ENCODE data around the gene HNRNPA0. TPM values are rescaled to one million over a fixed set of nuclear protein-coding genes. Genes with fewer than 3 reads are reported as not detected.

Gene HNRNPA0
- total RNA-seq, 1 experiment from 2014 or later, result 68.5 TPM

DNA sequence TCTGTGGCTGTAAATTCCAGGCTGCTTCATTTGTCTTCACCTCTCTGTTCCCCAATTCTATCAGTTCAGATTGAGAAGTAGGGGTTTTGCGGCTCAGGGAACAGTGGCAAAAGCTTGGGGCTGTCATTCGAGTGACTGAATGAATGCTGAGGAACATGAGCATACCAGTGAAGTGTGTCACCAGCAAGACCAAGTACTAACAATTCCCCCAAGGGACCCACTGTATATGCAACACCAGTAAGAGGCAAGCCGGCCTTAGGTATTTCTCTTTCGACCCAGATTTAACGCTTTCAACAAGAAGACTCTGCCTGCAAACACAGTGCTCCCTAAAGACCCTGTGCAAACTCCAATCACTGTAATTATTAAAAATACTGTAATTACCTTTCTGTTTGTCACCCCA is 44.1 kb downstream of the HNRNPA0 start:
- Histone ChIP-seq H4K20me1 (ENCODE audit: control insufficient read depth, insufficient read depth, insufficient read length) (no peaks in the 10 kb centered on the region), H3T11ph (ENCODE audit: low read length) (no peak overlapping the region), H3K9ac (ENCODE audit: extremely low read depth, insufficient read length, low read length) (no peak overlapping the region), H3K14ac (ENCODE audit: insufficient read depth, low read length) (no peak overlapping the region), H3K9me3 (ENCODE audit: control insufficient read depth, low read depth, low read length) (no peaks in the 10 kb centered on the region), H3K79me2 (ENCODE audit: insufficient read depth, low read length) (no peaks in the 10 kb centered on the region), H3K23me2 (ENCODE audit: insufficient read length, low read depth, low read length, poor library complexity, severe bottlenecking) (no peaks in the 10 kb centered on the region), H3K79me1 (ENCODE audit: insufficient read depth, low read depth, low read length, poor library complexity, severe bottlenecking) (no peaks in the 10 kb centered on the region), H4K8ac (replicated peaks; ENCODE audit: insufficient read length, low read depth, low read length) (no peak overlapping the region), H3K18ac (ENCODE audit: insufficient read length, low read depth, low read length) (no peak overlapping the region), H3K27ac (ENCODE audit: insufficient read length, low read depth, low read length) (no peak overlapping the region), H2BK5ac (ENCODE audit: insufficient read length, low read length) (no peak overlapping the region), H2BK12ac (ENCODE audit: insufficient read length, low read depth, low read length) (no peak overlapping the region), H3K4me2 (ENCODE audit: insufficient read depth, insufficient read length, low read length) (no peak overlapping the region), H4K91ac (ENCODE audit: insufficient read length, low read depth, low read length) (no peak overlapping the region), H2BK120ac (ENCODE audit: low read depth, low read length, poor library complexity, severe bottlenecking) (no peak overlapping the region), H2AFZ (ENCODE audit: low read length) (no peak overlapping the region), H2AK5ac (ENCODE audit: insufficient read length, low read length) (no peak overlapping the region), H3K23ac (ENCODE audit: insufficient read length, low read depth, low read length) (no peak overlapping the region), H3K56ac (ENCODE audit: insufficient read length, low read depth, low read length) (no peak overlapping the region), H3K4ac (ENCODE audit: low read depth, low read length) (no peak overlapping the region), H3K27me3 (ENCODE audit: insufficient read depth, low read length) (no peaks in the 10 kb centered on the region), H3K4me1 (ENCODE audit: insufficient read depth, low read length) (no peaks in the 10 kb centered on the region), H4K5ac (ENCODE audit: insufficient read length, low read depth, low read length) (no peak overlapping the region), H2BK20ac (ENCODE audit: low read depth, low read length, poor library complexity, severe bottlenecking) (no peak overlapping the region), H2BK15ac (ENCODE audit: low read depth, low read length) (no peak overlapping the region)
- DNase-seq, result no peak
- Mint-ChIP-seq H3K27me3 (ENCODE audit: low read depth) (no peaks in the 10 kb centered on the region), H3K36me3 (ENCODE audit: insufficient read depth in 1 of 3, low read depth in 3 of 3) (peaks cover 26 to 48% (median 38%) of the 10 kb centered on the region in 3 experiments), H3K4me3 (no peak overlapping the region), H3K9me3 (peaks cover 14 to 16% of the 10 kb centered on the region in 2 experiments), H3K27ac (no peak overlapping the region), H3K4me1 (no peaks in the 10 kb centered on the region)
- no CpG with 5 or more reads among the region's 5 CpGs for WGBS (ENCODE audit: extremely low coverage, insufficient read length, low lambda C conversion rate)
- TF ChIP-seq, protein P1, sequence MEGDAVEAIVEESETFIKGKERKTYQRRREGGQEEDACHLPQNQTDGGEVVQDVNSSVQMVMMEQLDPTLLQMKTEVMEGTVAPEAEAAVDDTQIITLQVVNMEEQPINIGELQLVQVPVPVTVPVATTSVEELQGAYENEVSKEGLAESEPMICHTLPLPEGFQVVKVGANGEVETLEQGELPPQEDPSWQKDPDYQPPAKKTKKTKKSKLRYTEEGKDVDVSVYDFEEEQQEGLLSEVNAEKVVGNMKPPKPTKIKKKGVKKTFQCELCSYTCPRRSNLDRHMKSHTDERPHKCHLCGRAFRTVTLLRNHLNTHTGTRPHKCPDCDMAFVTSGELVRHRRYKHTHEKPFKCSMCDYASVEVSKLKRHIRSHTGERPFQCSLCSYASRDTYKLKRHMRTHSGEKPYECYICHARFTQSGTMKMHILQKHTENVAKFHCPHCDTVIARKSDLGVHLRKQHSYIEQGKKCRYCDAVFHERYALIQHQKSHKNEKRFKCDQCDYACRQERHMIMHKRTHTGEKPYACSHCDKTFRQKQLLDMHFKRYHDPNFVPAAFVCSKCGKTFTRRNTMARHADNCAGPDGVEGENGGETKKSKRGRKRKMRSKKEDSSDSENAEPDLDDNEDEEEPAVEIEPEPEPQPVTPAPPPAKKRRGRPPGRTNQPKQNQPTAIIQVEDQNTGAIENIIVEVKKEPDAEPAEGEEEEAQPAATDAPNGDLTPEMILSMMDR (conservative IDR thresholded peaks at IDR 0.05), result no peak
